Large intestine (tissue), 3 donors: ENCODE results near the gene KCNQ1. TPM values are rescaled to one million over a fixed set of nuclear protein-coding genes. Genes with fewer than 3 reads are reported as not detected.

Source experiments
- DNase-seq, 2 donors: peaks; one replicate each; pipeline versions ENCODE4 v3.0.0 to v3.0.0-alpha.2; 2013
- H3K27ac ChIP-seq: one replicate; pipeline ENCODE4 v1.5.1; 2013; ENCODE audit warnings: low read length
- H3K27me3 ChIP-seq: 2 replicates; pipeline ENCODE4 v1.6.1; 2013; ENCODE audit warnings: low read length; ENCODE audit not compliant: control insufficient read depth, insufficient read depth
- H3K36me3 ChIP-seq: 2 replicates; pipeline ENCODE4 v1.6.1; 2013; ENCODE audit warnings: low read length; ENCODE audit not compliant: control insufficient read depth, insufficient read depth
- H3K4me1 ChIP-seq: one replicate; pipeline ENCODE4 v1.6.1; 2013; ENCODE audit warnings: low read length; ENCODE audit not compliant: control insufficient read depth, insufficient read depth
- H3K4me3 ChIP-seq: one replicate; pipeline ENCODE4 v1.5.1; 2013; ENCODE audit warnings: low read length
- H3K9me3 ChIP-seq: one replicate; pipeline ENCODE4 v1.6.1; 2013; ENCODE audit warnings: mild to moderate bottlenecking, low read depth, low read length, moderate library complexity; ENCODE audit not compliant: control insufficient read depth
- WGBS: methylation state at CpG from one replicate; pipeline ENCODE4 v1.1.5; 2013; ENCODE audit warnings: low lambda C conversion rate; ENCODE audit not compliant: insufficient coverage; 5-methylcytosine and 5-hydroxymethylcytosine counted together
- polyA plus RNA-seq: library from polyadenylated mRNA; unstranded; fragments of 120-200 nt; gene quantifications from one replicate; pipeline ENCODE4 v1.2.1, GENCODE V29; 2013

The KCNQ1 gene
- polyA plus RNA-seq, 1 donor = 19.5 TPM

GRCh38 chr11:2400762-2401435, 43.9 kb upstream of the KCNQ1 start:
- Histone ChIP-seq H3K36me3 (peaks cover 48% of the 10 kb centered on the region), H3K27ac (peak overlapping the region; percentile 60), H3K4me3 (peak overlapping the region; percentile 87), H3K27me3 (no peaks in the 10 kb centered on the region), H3K4me1 (peaks cover 21% of the 10 kb centered on the region), H3K9me3 (no peaks in the 10 kb centered on the region)
- WGBS = no CpG with 5 or more reads among the region's 55 CpGs
- no peak for DNase-seq

GRCh38 chr11:2401436-2401984, 43.3 kb upstream of the KCNQ1 start:
- DNase-seq = no peak
- WGBS = no CpG with 5 or more reads among the region's 12 CpGs
- H3K4me1 ChIP-seq = peaks cover 21% of the 10 kb centered on the region
- no peak overlapping the region for H3K27ac ChIP-seq
- H3K27me3 ChIP-seq = no peaks in the 10 kb centered on the region
- no peaks in the 10 kb centered on the region for H3K9me3 ChIP-seq
- H3K4me3 ChIP-seq = peak overlapping the region; percentile 87
- H3K36me3 ChIP-seq = peaks cover 42% of the 10 kb centered on the region

GRCh38 chr11:2402106-2402505, 42.7 kb upstream of the KCNQ1 start:
- peak overlapping the region; percentile 87 for H3K4me3 ChIP-seq
- no peak overlapping the region for H3K27ac ChIP-seq
- H3K27me3 ChIP-seq = no peaks in the 10 kb centered on the region
- H3K4me1 ChIP-seq = peaks cover 21% of the 10 kb centered on the region
- no peaks in the 10 kb centered on the region for H3K9me3 ChIP-seq
- no peak for DNase-seq
- WGBS = no CpG with 5 or more reads among the region's 13 CpGs
- peaks cover 36% of the 10 kb centered on the region for H3K36me3 ChIP-seq

GRCh38 chr11:2402890-2403645, 41.7 kb upstream of the KCNQ1 start:
- peaks cover 29% of the 10 kb centered on the region for H3K36me3 ChIP-seq
- H3K4me3 ChIP-seq = no peak overlapping the region
- H3K27ac ChIP-seq = no peak overlapping the region
- no peak for DNase-seq
- H3K27me3 ChIP-seq = peaks cover 2% of the 10 kb centered on the region
- peaks cover 21% of the 10 kb centered on the region for H3K4me1 ChIP-seq
- no peaks in the 10 kb centered on the region for H3K9me3 ChIP-seq
- WGBS = no CpG with 5 or more reads among the region's 31 CpGs

- Histone ChIP-seq H3K4me1 (peaks cover 11% of the 10 kb centered on the region), H3K4me3 (no peak overlapping the region), H3K9me3 (no peaks in the 10 kb centered on the region), H3K36me3 (peaks cover 23% of the 10 kb centered on the region), H3K27ac (no peak overlapping the region), H3K27me3 (peaks cover 19% of the 10 kb centered on the region)
- no CpG with 5 or more reads among the region's 12 CpGs for WGBS
- DNase-seq = no peak
Observed at GRCh38 chr11:2404735-2405196, 40.0 kb upstream of the KCNQ1 start.

GRCh38 chr11:2406451-2406850, 38.4 kb upstream of the KCNQ1 start:
- peaks cover 32% of the 10 kb centered on the region for H3K27me3 ChIP-seq
- H3K36me3 ChIP-seq = peaks cover 23% of the 10 kb centered on the region
- no CpG with 5 or more reads among the region's 14 CpGs for WGBS
- H3K4me1 ChIP-seq = peaks cover 11% of the 10 kb centered on the region
- DNase-seq = no peak
- H3K27ac ChIP-seq = no peak overlapping the region
- no peaks in the 10 kb centered on the region for H3K9me3 ChIP-seq
- no peak overlapping the region for H3K4me3 ChIP-seq

- Histone ChIP-seq H3K9me3 (no peaks in the 10 kb centered on the region), H3K27ac (no peak overlapping the region), H3K4me3 (no peak overlapping the region), H3K27me3 (peaks cover 32% of the 10 kb centered on the region), H3K36me3 (peaks cover 23% of the 10 kb centered on the region), H3K4me1 (peaks cover 6% of the 10 kb centered on the region)
- no peak for DNase-seq
- no CpG with 5 or more reads among the region's 24 CpGs for WGBS
Observed at GRCh38 chr11:2406878-2407410, 37.9 kb upstream of the KCNQ1 start.

GRCh38 chr11:2408671-2409070, 36.1 kb upstream of the KCNQ1 start:
- peaks cover 32% of the 10 kb centered on the region for H3K27me3 ChIP-seq
- H3K4me1 ChIP-seq = peaks cover 3% of the 10 kb centered on the region
- peak overlapping the region; percentile 11 for H3K27ac ChIP-seq
- peaks cover 5% of the 10 kb centered on the region for H3K36me3 ChIP-seq
- no peaks in the 10 kb centered on the region for H3K9me3 ChIP-seq
- WGBS = no CpG with 5 or more reads among the region's 11 CpGs
- H3K4me3 ChIP-seq = no peak overlapping the region
- no peak for DNase-seq

GRCh38 chr11:2409126-2409525, 35.7 kb upstream of the KCNQ1 start:
- WGBS = no CpG with 5 or more reads among the region's 16 CpGs
- Histone ChIP-seq H3K4me1 (peaks cover 3% of the 10 kb centered on the region), H3K9me3 (no peaks in the 10 kb centered on the region), H3K27ac (peak overlapping the region; percentile 20), H3K4me3 (no peak overlapping the region), H3K27me3 (peaks cover 32% of the 10 kb centered on the region), H3K36me3 (peaks cover 2% of the 10 kb centered on the region)
- no peak for DNase-seq

GRCh38 chr11:2409611-2410468, 35.0 kb upstream of the KCNQ1 start:
- no peak overlapping the region for H3K4me3 ChIP-seq
- H3K9me3 ChIP-seq = no peaks in the 10 kb centered on the region
- no CpG with 5 or more reads among the region's 42 CpGs for WGBS
- DNase-seq = no peak
- peak overlapping the region; percentile 20 for H3K27ac ChIP-seq
- peaks cover 3% of the 10 kb centered on the region for H3K4me1 ChIP-seq
- H3K27me3 ChIP-seq = peaks cover 32% of the 10 kb centered on the region
- no peaks in the 10 kb centered on the region for H3K36me3 ChIP-seq
